ENCODE results near the gene ADORA1. TPM values are rescaled to one million over a fixed set of nuclear protein-coding genes. Genes with fewer than 3 reads are reported as not detected.

ADORA1 gene
- total RNA-seq, 1 experiment from 2014 or later: 60.9 TPM

DNA sequence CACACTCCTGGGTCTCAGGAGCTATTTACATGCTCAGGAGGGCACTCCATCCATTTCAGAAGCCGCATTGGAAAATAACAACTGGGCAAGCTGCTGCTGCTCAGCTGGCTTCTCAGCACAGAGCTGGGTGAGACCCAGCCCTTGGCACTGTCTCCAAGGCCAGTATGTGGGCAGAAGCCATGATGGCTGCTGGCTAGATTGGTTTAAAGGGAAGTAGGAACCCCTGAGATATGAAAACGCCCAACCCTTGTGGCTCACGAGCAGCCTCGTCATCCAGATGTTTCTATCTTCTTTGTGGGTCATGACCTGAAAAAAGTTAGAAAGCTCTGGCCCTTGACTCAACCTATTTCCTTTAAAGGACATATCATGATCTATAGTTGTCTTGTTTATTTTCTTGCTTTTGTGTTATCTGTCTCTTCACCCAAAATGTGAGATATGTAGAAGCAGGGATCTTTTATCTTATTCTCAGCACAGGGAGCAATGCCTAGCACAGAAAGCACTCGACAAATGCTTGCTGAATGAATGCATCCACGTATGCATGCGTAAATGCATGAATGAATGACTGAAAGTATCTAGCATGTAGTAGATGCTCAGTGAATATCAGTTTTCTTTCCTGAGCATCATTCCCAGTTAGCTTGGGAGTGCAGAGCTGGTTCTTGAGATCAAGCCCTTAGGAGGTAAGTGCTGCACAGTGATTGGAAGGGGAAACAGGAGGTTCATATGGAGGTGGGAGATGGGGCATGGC, 36.5 kb downstream of the ADORA1 start:
- H3K4me1 ChIP-seq: no peaks in the 10 kb centered on the region
- H3K4me3 ChIP-seq: no peak overlapping the region
- no peak overlapping the region for H3K27ac ChIP-seq
- H3K27me3 ChIP-seq: no peaks in the 10 kb centered on the region
- peaks cover 50% of the 10 kb centered on the region for H3K36me3 ChIP-seq
- H3K9me3 ChIP-seq (replicated peaks): no peaks in the 10 kb centered on the region
- no peak for DNase-seq

DNA sequence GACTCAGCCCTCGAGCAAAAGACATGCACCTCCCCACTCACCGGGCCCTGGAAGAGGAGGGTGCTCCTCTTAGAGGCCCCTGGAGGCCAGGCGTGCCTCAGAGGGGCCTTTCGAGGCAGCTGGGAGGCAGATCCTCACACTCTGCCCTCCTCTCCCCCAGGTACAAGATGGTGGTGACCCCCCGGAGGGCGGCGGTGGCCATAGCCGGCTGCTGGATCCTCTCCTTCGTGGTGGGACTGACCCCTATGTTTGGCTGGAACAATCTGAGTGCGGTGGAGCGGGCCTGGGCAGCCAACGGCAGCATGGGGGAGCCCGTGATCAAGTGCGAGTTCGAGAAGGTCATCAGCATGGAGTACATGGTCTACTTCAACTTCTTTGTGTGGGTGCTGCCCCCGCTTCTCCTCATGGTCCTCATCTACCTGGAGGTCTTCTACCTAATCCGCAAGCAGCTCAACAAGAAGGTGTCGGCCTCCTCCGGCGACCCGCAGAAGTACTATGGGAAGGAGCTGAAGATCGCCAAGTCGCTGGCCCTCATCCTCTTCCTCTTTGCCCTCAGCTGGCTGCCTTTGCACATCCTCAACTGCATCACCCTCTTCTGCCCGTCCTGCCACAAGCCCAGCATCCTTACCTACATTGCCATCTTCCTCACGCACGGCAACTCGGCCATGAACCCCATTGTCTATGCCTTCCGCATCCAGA, 37.7 kb downstream of the ADORA1 start:
- H3K27me3 ChIP-seq: no peaks in the 10 kb centered on the region
- peaks cover 44% of the 10 kb centered on the region for H3K36me3 ChIP-seq
- no peaks in the 10 kb centered on the region for H3K9me3 ChIP-seq (replicated peaks)
- DNase-seq: no peak
- no peak overlapping the region for H3K27ac ChIP-seq
- no peak overlapping the region for H3K4me3 ChIP-seq
- no peaks in the 10 kb centered on the region for H3K4me1 ChIP-seq

DNA sequence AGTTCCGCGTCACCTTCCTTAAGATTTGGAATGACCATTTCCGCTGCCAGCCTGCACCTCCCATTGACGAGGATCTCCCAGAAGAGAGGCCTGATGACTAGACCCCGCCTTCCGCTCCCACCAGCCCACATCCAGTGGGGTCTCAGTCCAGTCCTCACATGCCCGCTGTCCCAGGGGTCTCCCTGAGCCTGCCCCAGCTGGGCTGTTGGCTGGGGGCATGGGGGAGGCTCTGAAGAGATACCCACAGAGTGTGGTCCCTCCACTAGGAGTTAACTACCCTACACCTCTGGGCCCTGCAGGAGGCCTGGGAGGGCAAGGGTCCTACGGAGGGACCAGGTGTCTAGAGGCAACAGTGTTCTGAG, 38.3 kb downstream of the ADORA1 start:
- no peak for DNase-seq
- Histone ChIP-seq H3K27me3 (no peaks in the 10 kb centered on the region), H3K36me3 (peaks cover 45% of the 10 kb centered on the region), H3K4me3 (no peak overlapping the region), H3K27ac (no peak overlapping the region), H3K4me1 (no peaks in the 10 kb centered on the region), H3K9me3 (replicated peaks) (no peaks in the 10 kb centered on the region)

GRCh38 chr1:203166192-203166940, 38.8 kb downstream of the ADORA1 start:
- H3K36me3 ChIP-seq: peaks cover 46% of the 10 kb centered on the region

GRCh38 chr1:203167026-203167912, 39.7 kb downstream of the ADORA1 start:
- no peak overlapping the region for H3K4me3 ChIP-seq
- no peak for DNase-seq
- H3K4me1 ChIP-seq: peaks cover 6% of the 10 kb centered on the region; the same call in 1 of the 2 replicates
- H3K9me3 ChIP-seq (replicated peaks): no peaks in the 10 kb centered on the region
- no peak overlapping the region for H3K27ac ChIP-seq
- peaks cover 43% of the 10 kb centered on the region for H3K36me3 ChIP-seq
- no peaks in the 10 kb centered on the region for H3K27me3 ChIP-seq

More at GRCh38 chr1:203166192-203166940, 38.8 kb downstream of the ADORA1 start:
- H3K27me3 ChIP-seq: no peaks in the 10 kb centered on the region
- H3K27ac ChIP-seq: no peak overlapping the region
- no peaks in the 10 kb centered on the region for H3K4me1 ChIP-seq
- H3K9me3 ChIP-seq (replicated peaks): no peaks in the 10 kb centered on the region
- DNase-seq: no peak
- no peak overlapping the region for H3K4me3 ChIP-seq

- Histone ChIP-seq H3K4me3 (no peak overlapping the region), H3K9me3 (replicated peaks) (no peaks in the 10 kb centered on the region), H3K27ac (no peak overlapping the region), H3K36me3 (peaks cover 43% of the 10 kb centered on the region), H3K27me3 (no peaks in the 10 kb centered on the region), H3K4me1 (peaks cover 12% of the 10 kb centered on the region)
- no peak for DNase-seq
These were observed 40.3 kb downstream of the ADORA1 start for GRCh38 chr1:203167913-203168200.

DNA sequence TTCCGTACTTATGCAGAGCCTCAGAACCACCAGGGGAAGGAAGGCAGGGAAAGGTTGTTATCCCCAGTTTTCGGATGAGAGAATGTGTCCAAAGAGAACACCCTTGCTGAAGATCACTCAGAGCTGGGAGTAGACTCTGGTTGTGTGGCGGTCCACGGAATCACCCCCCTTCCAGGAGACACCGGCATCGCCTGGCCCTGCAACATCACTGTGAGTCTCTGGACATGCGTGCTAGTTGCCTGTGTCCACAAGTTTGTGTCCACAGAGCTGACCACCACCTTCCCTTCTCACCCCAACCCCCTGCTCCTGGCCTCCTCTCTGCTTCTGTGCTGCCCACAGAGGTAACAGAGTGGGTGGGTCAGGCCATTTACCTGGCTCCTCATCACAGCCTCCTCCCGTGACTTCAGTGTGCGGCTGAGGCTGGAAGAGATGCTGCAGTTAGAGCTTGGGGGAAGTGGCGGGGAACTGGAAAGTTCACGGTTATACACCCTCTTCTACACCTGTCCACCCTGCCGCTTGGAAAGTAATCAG, 40.8 kb downstream of the ADORA1 start:
- Histone ChIP-seq H3K27ac (no peak overlapping the region), H3K27me3 (no peaks in the 10 kb centered on the region), H3K9me3 (replicated peaks) (no peaks in the 10 kb centered on the region), H3K4me1 (peaks cover 16% of the 10 kb centered on the region), H3K36me3 (peaks cover 43% of the 10 kb centered on the region), H3K4me3 (no peak overlapping the region)
- no peak for DNase-seq

DNA sequence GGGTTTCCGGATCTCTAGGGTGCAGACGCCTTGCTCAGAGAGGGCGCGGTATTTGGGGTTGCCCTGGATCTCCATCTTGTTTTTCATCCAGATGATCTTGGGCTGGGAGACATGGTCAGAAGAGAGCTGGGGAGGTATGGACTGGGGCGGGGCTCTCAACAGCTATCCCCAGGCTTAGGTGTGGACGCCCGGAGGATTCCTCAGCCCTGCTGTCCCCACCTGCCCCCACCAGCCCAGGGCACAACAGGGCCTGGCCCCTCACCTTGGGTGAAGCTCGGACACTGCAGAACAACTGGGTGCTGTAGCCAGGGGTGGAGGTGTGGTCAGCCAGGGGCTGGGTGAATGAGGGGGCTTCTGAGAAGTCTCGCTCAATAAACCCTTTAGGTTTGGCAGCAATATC, 41.5 kb downstream of the ADORA1 start:
- peaks cover 23% of the 10 kb centered on the region for H3K4me1 ChIP-seq
- peaks cover 43% of the 10 kb centered on the region for H3K36me3 ChIP-seq
- no peak for DNase-seq
- H3K9me3 ChIP-seq (replicated peaks): no peaks in the 10 kb centered on the region
- H3K4me3 ChIP-seq: no peak overlapping the region
- no peaks in the 10 kb centered on the region for H3K27me3 ChIP-seq
- H3K27ac ChIP-seq: no peak overlapping the region

GRCh38 chr1:203169770-203170520, 42.4 kb downstream of the ADORA1 start:
- H3K4me3 ChIP-seq: no peak overlapping the region
- peaks cover 33% of the 10 kb centered on the region for H3K4me1 ChIP-seq
- peaks cover 35% of the 10 kb centered on the region for H3K36me3 ChIP-seq
- no peak overlapping the region for H3K27ac ChIP-seq
- DNase-seq: no peak
- no peaks in the 10 kb centered on the region for H3K27me3 ChIP-seq
- H3K9me3 ChIP-seq (replicated peaks): no peaks in the 10 kb centered on the region

- Histone ChIP-seq H3K27ac (no peak overlapping the region), H3K4me1 (peaks cover 41% of the 10 kb centered on the region), H3K36me3 (peaks cover 26% of the 10 kb centered on the region), H3K27me3 (no peaks in the 10 kb centered on the region), H3K4me3 (no peak overlapping the region), H3K9me3 (replicated peaks) (no peaks in the 10 kb centered on the region)
- no peak for DNase-seq
These were observed 43.3 kb downstream of the ADORA1 start for GRCh38 chr1:203170625-203171330.

DNA sequence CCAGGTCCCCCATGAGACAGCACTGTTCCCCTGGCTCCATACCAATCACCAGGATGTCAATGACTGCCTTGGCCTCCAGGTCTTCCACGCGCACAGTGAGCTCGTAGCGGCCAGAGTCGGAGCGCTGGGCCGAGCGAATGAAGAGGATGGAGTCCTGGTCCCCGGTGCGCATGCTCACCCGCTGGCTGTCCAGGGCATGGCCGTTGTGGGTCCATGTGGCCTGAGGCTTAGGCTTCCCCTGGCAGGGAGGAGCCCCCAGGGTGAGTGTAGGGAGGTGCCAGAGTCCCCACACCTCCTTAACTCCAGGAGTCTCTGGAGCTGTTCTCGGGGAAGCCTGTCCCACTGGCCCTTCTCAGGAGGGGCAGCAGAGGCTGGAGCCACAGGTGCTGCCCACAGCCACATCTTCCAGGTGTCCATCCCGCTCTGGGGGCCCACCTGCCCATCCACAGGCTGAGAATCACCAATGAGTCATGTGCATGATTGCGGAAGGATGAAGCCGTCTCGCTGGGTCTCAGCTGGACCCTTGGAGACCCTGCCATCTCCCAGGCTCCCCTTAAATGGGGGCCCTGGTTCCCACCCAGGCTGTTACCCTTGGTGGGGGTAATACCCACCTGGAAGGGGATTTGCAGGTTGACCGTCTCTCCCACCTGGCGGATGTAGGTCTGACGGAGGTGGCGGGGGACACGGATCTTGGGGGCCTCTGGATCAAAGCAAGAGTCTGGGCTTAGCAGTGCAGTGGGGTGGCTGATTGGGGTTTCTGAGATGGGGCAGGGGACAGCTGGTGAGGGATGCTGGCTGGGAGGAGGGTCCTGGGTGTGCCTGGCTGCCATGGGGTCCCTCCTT, 44.0 kb downstream of the ADORA1 start:
- H3K4me1 ChIP-seq: peaks cover 49% of the 10 kb centered on the region
- no peak overlapping the region for H3K27ac ChIP-seq
- peaks cover 18% of the 10 kb centered on the region for H3K36me3 ChIP-seq
- no peaks in the 10 kb centered on the region for H3K9me3 ChIP-seq (replicated peaks)
- H3K4me3 ChIP-seq: no peak overlapping the region
- no peak for DNase-seq
- H3K27me3 ChIP-seq: no peaks in the 10 kb centered on the region

DNA sequence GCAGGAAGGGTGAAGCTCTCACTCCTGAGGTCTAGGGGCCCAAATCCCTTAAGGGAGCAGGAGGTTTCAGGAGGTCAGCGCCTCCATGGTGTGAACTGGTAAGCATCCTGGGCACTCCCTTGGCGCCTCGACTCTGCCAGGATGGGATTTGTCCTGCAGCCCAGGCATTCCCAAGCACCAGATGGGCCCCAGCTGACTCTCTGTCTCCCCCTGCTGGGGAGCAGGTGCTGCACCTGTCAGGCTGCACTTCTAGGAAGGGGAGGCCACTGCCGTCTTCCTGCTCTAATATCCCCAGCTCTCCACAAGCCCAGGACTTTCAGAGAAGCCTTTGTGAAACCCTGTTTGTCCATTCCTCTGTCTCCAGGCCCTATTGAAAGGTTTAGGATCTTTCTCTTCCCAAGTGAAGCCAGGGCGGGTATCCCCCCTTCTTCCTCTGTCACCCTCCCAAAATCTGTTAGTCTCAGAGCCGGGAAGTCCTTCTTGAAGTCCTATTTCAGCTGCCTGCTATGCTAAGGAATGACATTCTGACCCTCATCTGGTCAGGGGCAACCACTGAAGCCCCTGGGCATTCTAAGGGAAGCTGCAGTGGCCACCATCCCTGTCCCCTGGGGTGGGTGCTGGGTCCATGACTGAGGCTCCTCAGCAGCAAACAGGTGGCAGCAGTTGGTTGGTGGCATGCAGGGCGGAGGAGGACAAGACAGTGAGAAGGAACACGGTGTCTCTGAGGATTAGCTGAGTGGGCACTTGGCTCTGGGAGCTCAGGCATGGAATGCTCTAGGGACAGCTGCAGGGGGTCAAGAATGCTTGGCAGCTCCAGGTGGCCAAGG, 44.9 kb downstream of the ADORA1 start:
- H3K27me3 ChIP-seq: no peaks in the 10 kb centered on the region
- no peaks in the 10 kb centered on the region for H3K9me3 ChIP-seq (replicated peaks)
- no peak overlapping the region for H3K4me3 ChIP-seq
- H3K36me3 ChIP-seq: peaks cover 15% of the 10 kb centered on the region
- H3K4me1 ChIP-seq: peaks cover 57% of the 10 kb centered on the region
- H3K27ac ChIP-seq: peak overlapping the region; percentile 82
- peak; percentile 91 to 94 for DNase-seq

Measured in SJCRH30 (cell line).